MM.1S (cell line): Measurements from ENCODE around the gene CYP2C18.

Experiments
- DNase-seq: peaks from one replicate; pipeline ENCODE4 v3.0.0-alpha.2; 2015
- H2AFZ ChIP-seq: fragments of 300-600 bp; sonication (generic); 2 replicates; pipeline ENCODE4 v1.6.0; 2016; ENCODE audit warnings: antibody characterized with exemption, low read length
- H3F3A ChIP-seq: fragments of 300-600 bp; sonication (generic); 2 replicates; pipeline ENCODE4 v1.6.1; 2016; ENCODE audit warnings: mild to moderate bottlenecking, antibody characterized with exemption, low read length, moderate library complexity, mixed read lengths; ENCODE audit not compliant: insufficient read depth
- H3K27ac ChIP-seq: fragments of 300-600 bp; sonication (generic); 2 replicates; pipeline ENCODE4 v1.5.1; 2016; ENCODE audit warnings: mild to moderate bottlenecking, low read length
- H3K27me3 ChIP-seq: fragments of 300-600 bp; sonication (generic); replicated peaks from 2 replicates; pipeline ENCODE4 v1.6.0; 2016; ENCODE audit warnings: low read length; ENCODE audit not compliant: insufficient read depth
- H3K36me3 ChIP-seq: fragments of 300-600 bp; sonication (generic); replicated peaks from 2 replicates; pipeline ENCODE4 v1.6.1; 2016; ENCODE audit warnings: mild to moderate bottlenecking, low read length, mixed read lengths; ENCODE audit not compliant: insufficient read depth
- H3K4me1 ChIP-seq: fragments of 300-600 bp; sonication (generic); 2 replicates; pipeline ENCODE4 v1.6.1; 2016; ENCODE audit warnings: low read length, mixed read lengths
- H3K4me2 ChIP-seq: fragments of 300-600 bp; sonication (generic); 2 replicates; pipeline ENCODE4 v1.6.0; 2016; ENCODE audit warnings: low read depth, low read length
- H3K4me3 ChIP-seq: fragments of 300-600 bp; sonication (generic); 2 replicates; pipeline ENCODE4 v1.5.1; 2016; ENCODE audit warnings: low read length, mixed read lengths
- H3K79me2 ChIP-seq: fragments of 300-600 bp; sonication (generic); 2 replicates; pipeline ENCODE4 v1.6.1; 2016; ENCODE audit warnings: mixed run types, low read length, mixed read lengths
- H3K9ac ChIP-seq: fragments of 300-600 bp; sonication (generic); 2 replicates; pipeline ENCODE4 v1.6.1; 2016; ENCODE audit warnings: low read length, mixed read lengths
- H3K9me2 ChIP-seq: fragments of 300-600 bp; sonication (generic); replicated peaks from 2 replicates; pipeline ENCODE4 v1.6.1; 2016; ENCODE audit warnings: mild to moderate bottlenecking, low read length, mixed read lengths; ENCODE audit not compliant: insufficient read depth
- H3K9me3 ChIP-seq: fragments of 300-600 bp; sonication (generic); replicated peaks from 2 replicates; pipeline ENCODE4 v1.6.1; 2016; ENCODE audit warnings: mild to moderate bottlenecking, low read length, mixed read lengths; ENCODE audit not compliant: insufficient read depth
- H4K20me1 ChIP-seq: fragments of 300-600 bp; sonication (generic); 2 replicates; pipeline ENCODE4 v1.6.1; 2016; ENCODE audit warnings: mild to moderate bottlenecking, low read length, moderate library complexity, mixed read lengths; ENCODE audit not compliant: insufficient read depth
- EZH2 ChIP-seq: fragments of 300-600 bp; sonication (generic); optimal IDR thresholded peaks from 2 replicates; pipeline ENCODE3; 2017; ENCODE audit warnings: low read depth, mild to moderate bottlenecking, antibody characterized with exemption, low read length, mixed read lengths
- EZH2phosphoT487 ChIP-seq: fragments of 300-600 bp; sonication (generic); IDR thresholded peaks from 2 replicates; pipeline ENCODE4 v1.6.1; 2018; ENCODE audit warnings: antibody characterized with exemption, low read length
- TF ChIP-seq, protein P1 (sequence below): fragments of 300-600 bp; sonication (generic); IDR thresholded peaks from 2 replicates; pipeline ENCODE4 v1.5.1; 2016; ENCODE audit warnings: antibody characterized with exemption, low read length, mixed read lengths

The CYP2C18 gene

GRCh38 chr10:94687625-94688248 is 4.2 kb downstream of the CYP2C18 start:
- no peak for TF ChIP-seq EZH2phosphoT487
- TF ChIP-seq, protein P1, sequence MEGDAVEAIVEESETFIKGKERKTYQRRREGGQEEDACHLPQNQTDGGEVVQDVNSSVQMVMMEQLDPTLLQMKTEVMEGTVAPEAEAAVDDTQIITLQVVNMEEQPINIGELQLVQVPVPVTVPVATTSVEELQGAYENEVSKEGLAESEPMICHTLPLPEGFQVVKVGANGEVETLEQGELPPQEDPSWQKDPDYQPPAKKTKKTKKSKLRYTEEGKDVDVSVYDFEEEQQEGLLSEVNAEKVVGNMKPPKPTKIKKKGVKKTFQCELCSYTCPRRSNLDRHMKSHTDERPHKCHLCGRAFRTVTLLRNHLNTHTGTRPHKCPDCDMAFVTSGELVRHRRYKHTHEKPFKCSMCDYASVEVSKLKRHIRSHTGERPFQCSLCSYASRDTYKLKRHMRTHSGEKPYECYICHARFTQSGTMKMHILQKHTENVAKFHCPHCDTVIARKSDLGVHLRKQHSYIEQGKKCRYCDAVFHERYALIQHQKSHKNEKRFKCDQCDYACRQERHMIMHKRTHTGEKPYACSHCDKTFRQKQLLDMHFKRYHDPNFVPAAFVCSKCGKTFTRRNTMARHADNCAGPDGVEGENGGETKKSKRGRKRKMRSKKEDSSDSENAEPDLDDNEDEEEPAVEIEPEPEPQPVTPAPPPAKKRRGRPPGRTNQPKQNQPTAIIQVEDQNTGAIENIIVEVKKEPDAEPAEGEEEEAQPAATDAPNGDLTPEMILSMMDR, result no peak
- TF ChIP-seq EZH2, result no peak
- no peaks in the 10 kb centered on the region for H4K20me1 ChIP-seq
- H3K9me2 ChIP-seq, result no peaks in the 10 kb centered on the region
- no peak overlapping the region for H3K4me3 ChIP-seq
- DNase-seq, result no peak
- H3K9ac ChIP-seq, result no peak overlapping the region
- no peaks in the 10 kb centered on the region for H3K79me2 ChIP-seq
- no peaks in the 10 kb centered on the region for H3K36me3 ChIP-seq
- no peaks in the 10 kb centered on the region for H3K27me3 ChIP-seq
- H3K4me2 ChIP-seq, result no peak overlapping the region
- H3K4me1 ChIP-seq, result no peaks in the 10 kb centered on the region
- no peaks in the 10 kb centered on the region for H3K9me3 ChIP-seq
- no peak overlapping the region for H3K27ac ChIP-seq
- H3F3A ChIP-seq, result no peaks in the 10 kb centered on the region
- no peak overlapping the region for H2AFZ ChIP-seq

DNA sequence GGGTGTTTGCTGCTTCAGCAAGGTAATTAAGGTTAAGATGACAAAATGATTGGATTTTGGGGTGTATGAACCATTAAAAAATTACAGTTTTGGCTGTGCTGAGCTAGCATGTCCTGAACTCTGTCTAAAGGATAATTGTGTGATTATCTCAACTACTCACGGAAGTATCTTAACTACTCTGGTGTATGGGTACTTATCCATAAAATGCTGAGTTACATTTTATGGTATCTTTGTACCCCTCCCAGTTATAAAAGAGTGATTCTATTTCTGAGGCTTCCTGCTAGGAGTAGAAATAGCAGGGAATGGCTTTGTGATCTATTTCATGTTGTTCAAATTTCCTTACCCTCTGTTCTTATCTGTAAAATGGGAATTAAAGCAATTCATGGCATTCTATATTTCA is 22.6 kb downstream of the CYP2C18 start:
- H3K9ac ChIP-seq, result no peak overlapping the region
- no peaks in the 10 kb centered on the region for H3K9me3 ChIP-seq
- H2AFZ ChIP-seq, result no peak overlapping the region

GRCh38 chr10:94710578-94710977 is 27.0 kb downstream of the CYP2C18 start:
- DNase-seq, result no peak
- no peaks in the 10 kb centered on the region for H3K9me2 ChIP-seq
- no peak overlapping the region for H3K9ac ChIP-seq
- H3K36me3 ChIP-seq, result no peaks in the 10 kb centered on the region
- no peak overlapping the region for H3K4me3 ChIP-seq
- H4K20me1 ChIP-seq, result no peaks in the 10 kb centered on the region
- H2AFZ ChIP-seq, result no peak overlapping the region
- H3F3A ChIP-seq, result no peaks in the 10 kb centered on the region
- no peak overlapping the region for H3K4me2 ChIP-seq
- no peaks in the 10 kb centered on the region for H3K9me3 ChIP-seq
- H3K27ac ChIP-seq, result no peak overlapping the region
- TF ChIP-seq EZH2, result no peak
- TF ChIP-seq, protein P1, result no peak
- TF ChIP-seq EZH2phosphoT487, result no peak
- no peaks in the 10 kb centered on the region for H3K4me1 ChIP-seq
- no peaks in the 10 kb centered on the region for H3K27me3 ChIP-seq
- H3K79me2 ChIP-seq, result no peaks in the 10 kb centered on the region

More for the DNA sequence above, 22.6 kb downstream of the CYP2C18 start:
- DNase-seq, result no peak
- Histone ChIP-seq H3K4me2 (no peak overlapping the region), H3K9me2 (no peaks in the 10 kb centered on the region), H3K4me3 (no peak overlapping the region), H3K79me2 (no peaks in the 10 kb centered on the region), H3K36me3 (no peaks in the 10 kb centered on the region), H3K27me3 (no peaks in the 10 kb centered on the region), H4K20me1 (no peaks in the 10 kb centered on the region), H3K27ac (no peak overlapping the region), H3K4me1 (no peaks in the 10 kb centered on the region), H3F3A (no peaks in the 10 kb centered on the region)
- TF ChIP-seq, protein P1, result no peak
- TF ChIP-seq EZH2, result no peak
- no peak for TF ChIP-seq EZH2phosphoT487
